NCI-H748 (cell line): Measurements from ENCODE around the gene CHAD.
"Not testable (repeated sequence)": the region's sequence is repeated elsewhere in the genome, so short reads cannot be mapped to it uniquely, and the experiment has no call there.

Source experiments
- DNase-seq: peaks from one replicate; lab custom pipeline; 2025; ENCODE audit not compliant: unreplicated experiment; lab: John Stamatoyannopoulos, UW

The CHAD gene

DNA sequence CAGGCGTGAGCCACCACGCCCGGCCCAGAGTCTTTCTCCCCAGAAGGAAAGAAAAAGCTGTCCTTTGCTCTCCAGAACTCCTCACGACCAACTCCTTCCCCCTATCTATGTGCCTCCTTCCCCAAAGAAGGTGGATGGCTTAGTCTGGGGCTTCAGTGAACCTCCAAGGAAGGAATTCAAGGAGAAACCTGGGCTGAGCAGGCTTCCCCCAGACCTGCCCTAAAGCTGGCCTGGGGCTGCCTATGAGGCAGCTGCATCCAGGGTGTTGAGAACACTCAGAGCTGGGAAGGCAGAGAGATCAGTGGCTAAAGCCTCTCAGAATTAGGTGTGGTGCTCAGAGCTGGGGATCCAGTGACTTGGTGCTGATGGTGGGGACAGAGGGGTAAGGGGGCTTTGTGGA is 38.9 kb downstream of the CHAD start:
- DNase-seq, result no peak

DNA sequence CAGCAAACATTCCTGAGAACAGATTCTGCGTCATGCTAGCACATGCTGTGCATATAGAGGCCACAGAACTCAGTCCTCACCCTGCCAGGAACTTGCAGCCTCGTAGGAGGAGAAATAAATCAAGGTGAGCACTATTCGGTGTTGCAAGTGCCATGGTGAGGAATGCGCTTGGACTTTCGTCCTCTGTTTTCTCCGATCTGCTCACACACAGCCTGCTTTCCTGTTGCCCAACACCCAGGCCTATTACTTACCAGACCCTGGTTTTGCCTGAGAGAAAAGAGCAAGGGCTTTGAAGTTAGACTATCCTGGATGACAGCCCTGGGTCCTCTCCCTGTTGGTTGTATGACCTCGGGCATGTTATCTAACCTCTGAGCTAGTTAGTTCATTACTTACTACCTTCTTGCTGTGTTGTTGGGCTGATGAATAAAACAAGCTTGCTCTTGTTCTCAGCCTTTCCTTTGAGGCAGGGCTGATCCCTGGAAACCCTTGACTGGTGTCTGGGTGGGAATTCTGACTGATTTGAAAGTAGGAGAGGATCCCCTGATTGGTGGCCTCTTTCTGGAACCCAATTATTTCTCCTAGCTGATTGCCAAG is 39.8 kb downstream of the CHAD start:
- DNase-seq, result no peak

DNA sequence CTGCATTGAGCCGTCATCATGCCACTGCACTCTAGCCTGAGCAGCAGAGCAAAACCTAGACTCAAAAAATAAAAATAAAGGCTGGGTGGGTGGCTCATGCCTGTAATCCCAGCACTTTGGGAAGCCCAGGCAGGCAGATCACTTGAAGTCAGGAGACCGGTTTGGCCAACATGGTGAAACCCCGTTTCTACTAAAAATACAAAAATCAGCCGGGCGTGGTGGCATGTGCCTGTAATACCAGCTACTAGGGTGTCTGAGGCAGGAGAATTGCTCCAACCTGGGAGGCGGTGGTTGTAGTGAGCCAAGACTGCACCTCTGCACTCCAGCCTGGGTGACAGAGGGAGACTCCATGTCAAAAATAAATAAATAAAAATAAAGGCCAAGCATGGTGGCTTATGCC is 40.6 kb downstream of the CHAD start:
- DNase-seq, result not testable (repeated sequence)

DNA sequence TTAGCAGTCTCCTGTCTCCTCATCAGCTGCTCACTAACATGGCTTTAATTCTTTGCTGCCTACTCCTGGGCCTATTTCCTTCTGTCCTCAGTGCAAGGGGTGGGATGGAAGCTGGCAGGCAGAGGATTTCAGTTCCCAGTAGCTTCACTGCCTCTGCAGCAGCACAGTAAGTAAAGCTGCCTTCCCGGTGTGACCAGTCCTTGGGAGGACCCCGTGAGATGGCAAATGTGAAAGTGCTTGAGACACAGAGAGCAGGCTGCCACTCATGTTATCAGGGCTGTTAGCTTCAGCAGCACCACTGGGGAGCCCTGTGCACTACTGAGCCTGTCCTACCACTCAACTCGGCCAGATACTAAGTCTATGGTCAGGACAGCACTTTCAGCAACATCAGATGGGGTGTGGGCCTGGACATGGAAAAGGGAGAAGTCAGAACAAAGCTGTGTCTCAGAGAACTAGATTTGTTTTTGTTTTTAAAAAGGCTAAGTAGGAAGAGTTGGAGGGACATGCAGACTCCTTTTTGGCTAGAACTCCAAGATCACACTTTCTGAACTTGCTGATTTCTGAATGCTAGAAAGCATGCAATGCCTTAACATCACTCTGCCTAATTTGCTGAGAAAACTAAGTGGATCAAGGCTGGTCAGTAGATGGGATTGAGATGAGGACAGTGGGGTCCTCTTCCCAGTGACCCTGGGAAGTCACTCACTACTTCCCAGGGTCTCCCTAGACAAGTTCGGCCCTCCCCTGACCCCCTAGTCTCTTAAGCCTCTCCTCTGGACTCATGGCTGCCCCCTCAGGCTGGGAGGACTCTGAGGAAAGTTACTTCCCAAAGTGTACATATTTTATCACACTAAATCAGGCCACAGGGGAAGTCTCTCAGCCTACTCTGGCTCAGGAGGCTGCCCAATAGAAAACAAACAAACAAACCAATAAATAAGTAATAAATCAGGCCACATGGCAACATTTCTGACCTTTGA is 41.6 kb downstream of the CHAD start:
- no peak for DNase-seq

DNA sequence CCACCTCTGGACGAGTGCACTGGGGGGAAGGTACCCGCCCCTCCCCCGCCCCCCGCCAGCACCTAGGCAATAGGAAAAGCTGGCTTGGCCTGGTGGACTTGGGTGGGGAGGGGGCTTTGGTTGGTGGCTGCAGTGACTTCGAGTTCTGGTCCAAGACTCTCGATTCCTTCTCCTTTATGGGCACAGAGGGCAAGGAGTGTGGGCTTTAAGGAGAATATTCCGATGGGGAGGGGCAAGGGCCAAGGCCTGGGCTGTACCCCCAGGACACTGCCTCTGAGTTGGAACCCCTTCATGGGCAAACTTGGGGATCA is 42.3 kb downstream of the CHAD start:
- no peak for DNase-seq

DNA sequence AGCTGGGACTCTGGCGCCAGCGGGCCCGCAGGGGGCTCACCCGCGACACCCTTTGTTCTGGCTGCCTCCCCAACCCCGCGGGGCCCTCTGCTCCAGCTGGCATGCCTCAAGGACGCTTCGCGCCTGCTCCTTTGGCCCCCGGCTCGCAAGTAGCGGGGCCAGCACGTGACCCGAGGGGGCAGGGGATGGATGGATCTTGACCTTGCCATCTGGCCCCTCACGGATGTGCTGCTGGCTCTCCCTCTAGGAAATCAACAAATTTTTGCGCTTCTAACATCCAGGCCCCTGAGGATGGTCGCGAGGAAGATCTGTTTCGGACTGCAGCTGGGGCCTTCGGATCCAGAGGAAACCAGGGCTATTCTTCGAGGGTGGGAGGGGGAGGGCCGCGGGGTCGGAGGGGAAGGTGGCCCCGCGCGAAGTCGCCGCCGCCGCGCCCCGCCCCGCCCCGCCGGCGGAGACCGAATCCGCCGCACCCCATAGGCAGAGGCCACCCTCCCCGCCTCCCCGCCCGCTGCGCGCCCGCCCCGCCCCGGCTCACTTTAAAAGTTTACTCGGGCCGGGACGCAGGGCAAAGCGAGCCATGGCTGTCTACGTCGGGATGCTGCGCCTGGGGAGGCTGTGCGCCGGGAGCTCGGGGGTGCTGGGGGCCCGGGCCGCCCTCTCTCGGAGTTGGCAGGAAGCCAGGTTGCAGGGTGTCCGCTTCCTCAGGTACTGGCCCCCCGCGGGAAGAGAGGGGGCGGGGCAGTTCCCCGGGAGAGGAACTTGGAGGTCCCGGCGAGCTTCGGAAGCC is 42.8 kb downstream of the CHAD start, which contains the start of gene ACSF2:
ACSF2 (plus strand) TSS at position 537 of the 790 bp plus-strand sequence; CDS start at position 581, 44 bp downstream.
- peak; percentile 41 for DNase-seq

DNA sequence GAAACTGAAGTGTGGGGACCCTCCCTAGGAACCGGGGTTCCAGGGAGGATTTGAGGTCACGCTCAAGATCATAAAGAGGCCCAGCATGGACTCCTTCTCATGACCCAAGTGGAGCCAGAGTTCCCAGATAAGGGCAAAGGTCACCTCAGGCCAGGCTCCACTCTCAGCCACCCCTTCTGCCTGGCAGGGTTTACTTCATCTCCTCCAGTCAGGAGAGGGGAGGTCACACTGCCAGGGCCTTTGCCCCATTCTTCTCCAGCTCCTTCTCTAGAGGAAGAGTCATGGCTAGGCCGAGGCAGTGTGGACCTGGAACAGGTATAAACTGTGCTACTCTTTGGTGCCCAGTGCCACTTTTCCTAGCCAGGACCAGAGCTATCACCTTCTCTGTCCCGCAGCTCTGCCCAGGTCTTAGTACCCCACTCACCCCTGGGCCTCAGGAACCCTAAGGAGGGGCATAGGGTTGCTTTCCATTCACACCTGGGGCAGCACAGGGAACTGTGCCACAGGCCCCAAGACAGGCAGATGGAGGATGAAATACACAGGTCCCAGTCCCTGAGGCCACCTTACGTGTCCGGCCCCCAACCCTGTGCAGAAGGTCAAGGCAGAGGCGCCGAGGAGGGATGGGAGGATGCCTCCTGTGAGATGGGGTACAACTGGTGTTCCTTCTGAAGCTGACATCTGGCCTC is 43.5 kb downstream of the CHAD start:
- no peak for DNase-seq

DNA sequence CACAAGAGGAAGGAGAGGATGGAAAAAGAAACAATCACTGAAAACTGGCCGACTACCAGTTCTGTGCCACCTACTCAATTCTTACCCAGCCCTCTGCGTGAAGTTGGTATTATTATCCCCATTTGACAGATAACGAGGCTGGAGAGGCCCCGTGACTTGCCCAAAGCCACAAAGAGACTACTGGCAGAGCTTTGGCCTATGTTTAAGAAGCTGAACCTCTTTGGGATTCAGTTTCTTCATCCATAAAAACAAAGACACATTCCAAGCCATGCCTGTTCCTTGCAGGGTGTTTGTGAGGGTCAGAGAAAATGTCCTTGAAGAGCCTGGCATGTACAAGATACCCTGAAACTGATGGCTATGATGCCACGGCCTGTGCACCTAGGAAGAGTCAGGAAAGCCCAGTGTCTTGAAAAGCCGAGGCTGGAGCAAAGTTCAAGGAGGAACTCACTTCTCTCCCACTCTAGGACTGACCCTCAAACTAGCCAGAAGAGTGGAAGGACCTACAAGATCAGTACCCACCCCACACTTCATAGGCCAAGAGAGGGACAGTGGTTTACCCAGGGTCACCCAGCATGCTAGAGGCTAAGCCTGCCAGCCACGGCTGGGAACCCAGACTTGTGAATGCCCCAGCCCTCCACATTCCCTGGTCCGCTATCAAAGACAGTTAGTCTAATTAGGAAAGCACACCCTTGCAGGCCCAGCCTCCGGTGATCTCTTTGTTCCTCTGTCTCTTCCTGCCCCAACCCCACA is 44.3 kb downstream of the CHAD start:
- no peak for DNase-seq

DNA sequence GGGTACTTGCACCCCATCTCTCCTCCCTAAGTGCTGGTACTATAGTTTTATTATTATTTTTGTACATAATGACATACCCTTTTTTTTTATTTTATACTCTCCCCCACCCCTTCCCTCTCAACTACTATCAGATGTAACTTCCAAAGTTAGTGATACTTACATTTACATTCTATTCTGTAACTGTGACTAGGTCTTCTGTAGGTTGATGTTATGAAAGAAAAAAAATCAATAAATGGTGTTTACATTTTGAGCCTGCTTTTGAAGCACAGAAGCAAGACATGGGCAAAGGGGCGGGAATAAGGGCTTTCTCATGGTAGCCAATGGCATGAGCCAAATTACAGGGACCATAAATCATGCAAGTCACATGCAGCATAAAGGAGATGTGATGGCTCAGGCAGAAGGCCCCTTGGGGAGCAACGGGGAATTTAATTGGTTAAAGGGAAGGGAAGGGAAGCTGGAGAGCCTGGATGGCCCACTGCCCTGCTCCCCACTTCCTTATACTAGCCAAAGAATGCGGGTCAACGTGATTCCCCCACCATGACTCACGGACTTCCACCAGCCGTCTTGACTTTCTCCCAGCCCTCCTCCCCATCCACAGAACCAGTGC is 45.0 kb downstream of the CHAD start:
- peak; percentile 51 for DNase-seq

DNA sequence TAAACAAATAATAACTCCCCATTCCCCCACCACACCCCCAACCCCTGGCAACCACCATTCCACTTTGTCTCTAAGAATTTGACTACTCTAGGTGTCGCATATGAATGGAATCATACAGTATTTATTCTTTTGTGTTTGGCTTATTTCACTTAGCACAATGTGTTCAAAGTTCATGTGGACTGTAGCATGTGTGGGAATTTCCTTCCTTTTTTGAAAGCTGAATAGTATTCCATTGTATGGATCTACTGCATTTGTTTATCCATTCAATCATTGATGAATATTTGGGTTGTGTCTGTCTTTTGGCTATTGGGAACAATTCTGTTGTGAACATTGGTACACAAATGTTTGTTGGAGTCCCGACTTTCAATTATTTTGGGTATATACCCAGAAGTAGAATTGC is 45.9 kb downstream of the CHAD start:
- no peak for DNase-seq

DNA sequence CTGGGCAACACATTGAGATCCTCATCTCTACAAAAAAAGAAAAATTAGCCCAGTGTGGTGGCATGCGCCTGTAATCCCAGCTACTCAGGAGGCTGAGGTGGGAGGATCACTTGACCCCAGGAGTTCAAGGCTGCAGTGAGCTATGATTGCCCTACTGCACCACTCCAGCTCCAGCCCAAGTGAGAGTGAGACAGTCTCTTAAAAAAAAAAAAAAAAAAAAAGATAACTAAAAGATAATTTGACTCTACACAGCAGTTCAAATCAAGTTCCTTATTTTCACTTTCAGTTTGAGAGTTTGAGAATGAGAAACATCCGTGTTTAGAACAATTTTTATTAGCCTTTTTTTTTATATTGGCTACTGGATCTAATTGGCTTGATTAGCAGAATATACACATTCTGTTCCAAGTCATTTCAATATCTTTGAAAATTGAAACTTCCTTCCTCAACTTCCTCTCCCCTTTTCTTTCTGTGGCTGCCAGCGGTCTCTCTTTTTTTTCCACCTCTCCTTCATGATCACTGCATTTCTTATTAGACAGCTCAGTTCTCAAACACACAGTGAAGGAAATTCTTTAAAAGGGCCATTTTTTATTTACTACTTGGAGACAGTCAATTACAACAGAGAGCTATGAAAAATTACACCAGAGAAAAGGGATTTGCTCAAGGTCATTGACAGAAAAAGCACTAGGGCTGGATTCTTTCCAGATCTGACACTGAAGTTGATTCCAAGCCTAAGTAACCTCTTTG is 47.2 kb downstream of the CHAD start:
- DNase-seq, result no peak

DNA sequence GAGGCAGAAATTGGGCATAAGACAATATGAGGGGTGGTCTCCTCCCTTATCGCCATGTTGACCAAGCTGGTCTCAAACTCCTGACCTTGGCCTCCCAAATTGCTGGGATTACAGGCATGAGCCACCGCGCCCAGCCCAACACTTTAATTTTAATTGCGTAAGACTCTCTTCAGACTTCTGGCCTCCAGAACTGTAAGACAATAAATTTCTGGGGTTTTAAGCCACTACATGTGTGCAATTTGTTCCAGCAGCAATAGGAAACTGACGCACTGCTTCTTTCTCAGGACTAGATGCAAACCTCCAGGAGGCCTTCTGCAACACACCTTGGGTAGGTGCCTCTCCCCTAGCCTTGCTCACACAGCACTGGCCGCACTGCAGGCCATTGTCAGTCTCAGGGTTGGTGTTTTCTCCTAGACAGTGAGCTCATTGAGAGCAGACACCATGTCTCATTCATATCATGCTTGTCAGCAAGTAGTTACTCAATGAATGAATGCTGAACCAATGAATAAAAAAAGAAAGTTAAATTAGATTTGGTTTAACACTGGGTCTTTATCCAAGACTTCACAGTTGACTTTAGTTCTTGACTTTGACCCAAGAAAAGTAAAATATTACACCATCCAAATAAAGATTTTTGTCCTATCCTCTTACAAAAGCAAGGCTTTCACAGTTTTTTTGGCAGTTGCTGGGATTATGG is 48.1 kb downstream of the CHAD start:
- DNase-seq, result no peak

DNA sequence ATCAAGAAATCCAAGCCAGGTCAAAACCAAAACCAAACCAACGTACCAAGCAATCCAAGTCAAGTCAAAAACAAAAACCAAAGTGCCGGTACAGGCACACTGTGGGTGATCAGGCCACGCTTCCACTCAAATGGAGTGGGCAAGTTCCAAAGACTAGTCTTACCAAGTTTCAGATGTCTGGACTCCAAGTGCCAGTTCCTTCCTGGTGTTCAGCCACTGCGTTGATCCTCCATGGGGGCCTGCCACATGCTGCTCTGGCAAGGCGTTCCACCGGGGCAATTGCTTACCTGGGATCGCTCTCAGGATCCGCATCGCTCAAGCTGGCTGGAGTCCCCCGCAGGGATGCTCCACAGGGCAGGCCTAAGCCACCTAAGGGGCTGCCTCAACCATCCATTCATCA is 49.1 kb downstream of the CHAD start:
- DNase-seq, result not testable (repeated sequence)

DNA sequence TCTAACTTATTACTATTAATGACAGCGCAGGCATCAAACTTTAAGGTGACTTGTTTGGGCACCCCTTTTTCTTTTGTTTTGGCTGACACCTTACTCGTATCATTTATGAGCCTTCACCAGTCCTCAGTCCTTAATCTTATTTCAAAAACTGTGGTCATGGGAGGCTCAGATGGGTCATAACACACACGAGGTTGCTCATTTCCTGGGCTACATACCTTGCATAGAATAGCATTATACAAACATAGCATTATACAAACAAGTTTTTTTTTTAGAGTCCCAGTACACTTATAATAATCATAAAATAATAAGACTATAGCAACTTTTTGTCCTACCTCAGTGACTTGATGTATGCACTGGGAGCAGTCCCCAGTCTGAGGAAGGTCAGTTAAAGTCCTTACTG is 53.9 kb downstream of the CHAD start:
- DNase-seq, result no peak
